Measurements from ENCODE around the gene PPFIA3.

DNA sequence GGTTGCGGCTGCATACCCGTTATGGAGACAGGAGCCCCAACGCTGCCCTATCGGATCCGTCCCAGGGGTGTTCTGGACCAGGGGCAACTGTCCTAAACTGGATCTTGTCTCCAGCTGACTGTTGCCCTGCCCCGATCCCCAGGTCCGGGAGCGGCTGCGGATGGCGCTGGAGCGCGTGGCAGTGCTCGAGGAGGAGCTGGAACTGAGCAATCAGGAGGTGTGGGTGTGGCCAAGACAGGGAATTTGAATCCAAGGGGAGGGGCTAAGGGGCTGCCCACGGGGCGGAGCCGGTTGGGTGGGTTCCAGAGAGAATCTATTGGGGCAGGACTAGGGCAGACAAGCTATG is 9.9 kb downstream of the PPFIA3 start:
- TF ChIP-seq, protein P1, sequence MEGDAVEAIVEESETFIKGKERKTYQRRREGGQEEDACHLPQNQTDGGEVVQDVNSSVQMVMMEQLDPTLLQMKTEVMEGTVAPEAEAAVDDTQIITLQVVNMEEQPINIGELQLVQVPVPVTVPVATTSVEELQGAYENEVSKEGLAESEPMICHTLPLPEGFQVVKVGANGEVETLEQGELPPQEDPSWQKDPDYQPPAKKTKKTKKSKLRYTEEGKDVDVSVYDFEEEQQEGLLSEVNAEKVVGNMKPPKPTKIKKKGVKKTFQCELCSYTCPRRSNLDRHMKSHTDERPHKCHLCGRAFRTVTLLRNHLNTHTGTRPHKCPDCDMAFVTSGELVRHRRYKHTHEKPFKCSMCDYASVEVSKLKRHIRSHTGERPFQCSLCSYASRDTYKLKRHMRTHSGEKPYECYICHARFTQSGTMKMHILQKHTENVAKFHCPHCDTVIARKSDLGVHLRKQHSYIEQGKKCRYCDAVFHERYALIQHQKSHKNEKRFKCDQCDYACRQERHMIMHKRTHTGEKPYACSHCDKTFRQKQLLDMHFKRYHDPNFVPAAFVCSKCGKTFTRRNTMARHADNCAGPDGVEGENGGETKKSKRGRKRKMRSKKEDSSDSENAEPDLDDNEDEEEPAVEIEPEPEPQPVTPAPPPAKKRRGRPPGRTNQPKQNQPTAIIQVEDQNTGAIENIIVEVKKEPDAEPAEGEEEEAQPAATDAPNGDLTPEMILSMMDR (conservative IDR thresholded peaks at IDR 0.05 in 1 of 2, IDR thresholded peaks at IDR 0.05 in 1 of 2; ENCODE audit: extremely low read depth in 1 of 2, insufficient read depth in 1 of 2, low read depth in 1 of 2, low read length in 2 of 2), result no peak
- TF ChIP-seq EZH2 (IDR thresholded peaks at IDR 0.05; ENCODE audit: borderline replicate concordance, low read length), result no peak
